ENCODE results near the gene MSL1. TPM values are rescaled to one million over a fixed set of nuclear protein-coding genes. Genes with fewer than 3 reads are reported as not detected.

The MSL1 gene
- total RNA-seq, 2 donors from 2014 or later = 95.4 to 108 TPM

GRCh38 chr17:40178021-40178601 lies 56.3 kb downstream of the MSL1 start:
- WGBS, 2 experiments (ENCODE audit: insufficient coverage in 1 of 2, insufficient read length in 1 of 2) = 32 to 58% methylated on average over 16 to 46 of the region's 46 CpGs
- Mint-ChIP-seq H3K9me3 (no peaks in the 10 kb centered on the region), H3K36me3 (ENCODE audit: low read depth) (peaks cover 25% of the 10 kb centered on the region), H3K4me1 (peaks cover 3% of the 10 kb centered on the region), H3K4me3 (peak overlapping the region; percentile 38), H3K27me3 (ENCODE audit: insufficient read depth) (no peaks in the 10 kb centered on the region), H3K27ac (no peak overlapping the region)
- no peaks in the 10 kb centered on the region for H3K27me3 ChIP-seq (ENCODE audit: control insufficient read depth, insufficient read depth, low read length, poor library complexity, severe bottlenecking)
- H3K27ac ChIP-seq (ENCODE audit: low read depth, low read length) = no peak overlapping the region
- DNase-seq = peak; percentile 92
- TF ChIP-seq, protein P1, sequence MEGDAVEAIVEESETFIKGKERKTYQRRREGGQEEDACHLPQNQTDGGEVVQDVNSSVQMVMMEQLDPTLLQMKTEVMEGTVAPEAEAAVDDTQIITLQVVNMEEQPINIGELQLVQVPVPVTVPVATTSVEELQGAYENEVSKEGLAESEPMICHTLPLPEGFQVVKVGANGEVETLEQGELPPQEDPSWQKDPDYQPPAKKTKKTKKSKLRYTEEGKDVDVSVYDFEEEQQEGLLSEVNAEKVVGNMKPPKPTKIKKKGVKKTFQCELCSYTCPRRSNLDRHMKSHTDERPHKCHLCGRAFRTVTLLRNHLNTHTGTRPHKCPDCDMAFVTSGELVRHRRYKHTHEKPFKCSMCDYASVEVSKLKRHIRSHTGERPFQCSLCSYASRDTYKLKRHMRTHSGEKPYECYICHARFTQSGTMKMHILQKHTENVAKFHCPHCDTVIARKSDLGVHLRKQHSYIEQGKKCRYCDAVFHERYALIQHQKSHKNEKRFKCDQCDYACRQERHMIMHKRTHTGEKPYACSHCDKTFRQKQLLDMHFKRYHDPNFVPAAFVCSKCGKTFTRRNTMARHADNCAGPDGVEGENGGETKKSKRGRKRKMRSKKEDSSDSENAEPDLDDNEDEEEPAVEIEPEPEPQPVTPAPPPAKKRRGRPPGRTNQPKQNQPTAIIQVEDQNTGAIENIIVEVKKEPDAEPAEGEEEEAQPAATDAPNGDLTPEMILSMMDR (conservative IDR thresholded peaks at IDR 0.05) = peak; percentile 47
- no peak overlapping the region for H3K9ac ChIP-seq (ENCODE audit: extremely low read depth, low read length, poor library complexity, severe bottlenecking)
- H3K36me3 ChIP-seq (ENCODE audit: control insufficient read depth, insufficient read depth, low read length) = peaks cover 27% of the 10 kb centered on the region
- peaks cover 5% of the 10 kb centered on the region for H3K4me1 ChIP-seq (ENCODE audit: control insufficient read depth, insufficient read depth, low read length)
- no peak overlapping the region for H3K4me3 ChIP-seq (ENCODE audit: low read length)
- H3K9me3 ChIP-seq (ENCODE audit: control insufficient read depth, low read length) = no peaks in the 10 kb centered on the region

DNA sequence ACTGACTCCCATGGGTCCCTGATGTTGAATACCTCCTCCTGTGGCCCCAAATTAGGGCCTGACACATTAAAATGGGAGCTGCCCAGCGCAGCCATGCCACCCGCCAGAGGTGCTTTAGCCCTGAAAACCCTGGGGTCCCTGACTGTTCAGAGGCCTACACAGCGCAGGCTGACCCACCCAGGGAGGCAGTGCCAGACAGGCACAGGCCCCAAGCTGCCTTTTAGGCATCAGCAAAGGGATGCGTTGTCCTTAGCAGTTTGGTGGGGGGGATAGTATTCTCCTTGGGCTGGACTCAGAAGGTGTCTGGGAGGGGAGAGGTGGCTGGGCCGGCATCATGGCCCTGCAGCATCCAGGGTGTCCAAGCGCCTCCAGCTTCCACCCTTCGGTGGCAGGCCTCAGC lies 56.9 kb downstream of the MSL1 start:
- Histone ChIP-seq H3K4me1 (ENCODE audit: control insufficient read depth, insufficient read depth, low read length) (peaks cover 5% of the 10 kb centered on the region), H3K9ac (ENCODE audit: extremely low read depth, low read length, poor library complexity, severe bottlenecking) (no peak overlapping the region), H3K36me3 (ENCODE audit: control insufficient read depth, insufficient read depth, low read length) (peaks cover 22% of the 10 kb centered on the region), H3K27me3 (ENCODE audit: control insufficient read depth, insufficient read depth, low read length, poor library complexity, severe bottlenecking) (no peaks in the 10 kb centered on the region), H3K4me3 (ENCODE audit: low read length) (no peak overlapping the region), H3K27ac (ENCODE audit: low read depth, low read length) (no peak overlapping the region), H3K9me3 (ENCODE audit: control insufficient read depth, low read length) (no peaks in the 10 kb centered on the region)
- WGBS, 2 experiments (ENCODE audit: insufficient coverage in 1 of 2, insufficient read length in 1 of 2) = 87 to 97% methylated on average over 3 to 7 of the region's 7 CpGs
- H3K4me3 Mint-ChIP-seq = peak overlapping the region; percentile 38
- DNase-seq = no peak
- H3K9me3 Mint-ChIP-seq = no peaks in the 10 kb centered on the region
- TF ChIP-seq, protein P1 (conservative IDR thresholded peaks at IDR 0.05) = no peak
- peaks cover 20% of the 10 kb centered on the region for H3K36me3 Mint-ChIP-seq (ENCODE audit: low read depth)
- no peaks in the 10 kb centered on the region for H3K27me3 Mint-ChIP-seq (ENCODE audit: insufficient read depth)
- peaks cover 3% of the 10 kb centered on the region for H3K4me1 Mint-ChIP-seq
- no peak overlapping the region for H3K27ac Mint-ChIP-seq

DNA sequence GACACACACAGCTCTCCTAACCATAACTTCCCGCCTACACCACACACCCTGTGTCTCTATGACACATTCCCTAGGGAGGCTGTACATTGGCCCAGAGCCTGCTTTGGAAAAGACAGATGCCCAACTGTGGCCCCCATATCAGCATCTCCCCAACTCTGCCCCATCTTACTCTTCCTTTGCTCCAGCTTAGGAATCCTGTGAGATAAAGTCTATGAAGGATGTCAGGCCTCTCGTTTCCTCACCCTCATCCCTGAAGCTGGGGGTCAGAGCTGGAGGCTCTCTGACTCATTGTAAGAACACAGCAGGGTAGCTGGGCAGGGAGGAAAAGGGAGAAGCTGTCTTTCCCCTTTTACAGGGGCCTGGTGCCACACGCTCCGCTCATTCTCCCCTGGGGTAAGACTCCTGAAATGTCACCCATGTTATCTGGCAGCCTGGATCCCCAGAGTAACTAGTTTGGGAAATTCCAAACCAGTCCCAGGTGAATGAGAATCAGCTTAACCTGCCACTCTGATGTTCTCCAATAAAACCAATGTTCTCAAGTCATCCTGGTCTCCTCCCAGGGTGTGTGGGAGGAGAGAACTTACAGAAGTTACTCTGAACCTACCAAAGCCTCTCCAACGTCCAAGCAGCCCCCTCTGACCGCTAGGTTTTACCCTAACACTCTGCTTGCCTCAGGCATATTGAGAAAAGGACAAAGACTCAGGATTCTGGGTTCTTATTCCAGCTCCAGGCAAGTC lies 58.3 kb downstream of the MSL1 start:
- WGBS, 2 experiments (ENCODE audit: insufficient coverage in 1 of 2, insufficient read length in 1 of 2) = 78 to 81% methylated on average over 4 to 6 of the region's 6 CpGs
- H3K27me3 ChIP-seq (ENCODE audit: control insufficient read depth, insufficient read depth, low read length, poor library complexity, severe bottlenecking) = no peaks in the 10 kb centered on the region
- Mint-ChIP-seq H3K4me1 (peaks cover 3% of the 10 kb centered on the region), H3K27me3 (ENCODE audit: insufficient read depth) (no peaks in the 10 kb centered on the region), H3K4me3 (peak overlapping the region; percentile 17), H3K27ac (peak overlapping the region; percentile 49), H3K9me3 (no peaks in the 10 kb centered on the region), H3K36me3 (ENCODE audit: low read depth) (peaks cover 12% of the 10 kb centered on the region)
- no peak overlapping the region for H3K4me3 ChIP-seq (ENCODE audit: low read length)
- H3K9ac ChIP-seq (ENCODE audit: extremely low read depth, low read length, poor library complexity, severe bottlenecking) = no peak overlapping the region
- peaks cover 5% of the 10 kb centered on the region for H3K4me1 ChIP-seq (ENCODE audit: control insufficient read depth, insufficient read depth, low read length)
- H3K9me3 ChIP-seq (ENCODE audit: control insufficient read depth, low read length) = no peaks in the 10 kb centered on the region
- no peak overlapping the region for H3K27ac ChIP-seq (ENCODE audit: low read depth, low read length)
- H3K36me3 ChIP-seq (ENCODE audit: control insufficient read depth, insufficient read depth, low read length) = peaks cover 10% of the 10 kb centered on the region
- DNase-seq = peak; percentile 76
- TF ChIP-seq, protein P1 (conservative IDR thresholded peaks at IDR 0.05) = no peak
